ENCODE results near the gene CREB3. TPM values are rescaled to one million over a fixed set of nuclear protein-coding genes. Genes with fewer than 3 reads are reported as not detected.

Gene CREB3
- polyA plus RNA-seq, 2 of the 4 experiments (the other 2 are of a cell fraction) = 33.3 to 51.3 TPM

GRCh38 chr9:35708146-35708545 is 24.3 kb upstream of the CREB3 start:
- DNase-seq (ENCODE audit: low read depth in 1 of 2, low spot score in 1 of 2) (no peak), FAIRE-seq (no peak), ATAC-seq (no peak)
- TF ChIP-seq CEBPB (IDR thresholded peaks at IDR 0.05) = no peak
- no peak for TF ChIP-seq ZFP36 (IDR thresholded peaks at IDR 0.05; ENCODE audit: borderline replicate concordance, partially characterized antibody)
- TF ChIP-seq JUNB (IDR thresholded peaks at IDR 0.05) = no peak
- no peak for TF ChIP-seq RAD21 (conservative IDR thresholded peaks at IDR 0.05 in 1 of 2, IDR thresholded peaks at IDR 0.05 in 1 of 2)
- no peak for TF ChIP-seq MYC (IDR thresholded peaks at IDR 0.05; ENCODE audit: borderline replicate concordance, low read length)
- no peak for TF ChIP-seq HOXA7 (CRISPR knock-in tag; IDR thresholded peaks at IDR 0.05)
- no peak for TF ChIP-seq ZNF302 (CRISPR knock-in tag; IDR thresholded peaks at IDR 0.05)
- no peak for TF ChIP-seq CHD2 (IDR thresholded peaks at IDR 0.05; ENCODE audit: low read length, partially characterized antibody)
- TF ChIP-seq REST (IDR thresholded peaks at IDR 0.05) = no peak
- no peak for TF ChIP-seq SREBF2 (IDR thresholded peaks at IDR 0.05)
- no peak for TF ChIP-seq HES2 (IDR thresholded peaks at IDR 0.05)
- TF ChIP-seq FOSB (CRISPR knock-in tag; IDR thresholded peaks at IDR 0.05) = no peak
- POLR2A ChIA-PET = no interaction called here
- no peaks in the 10 kb centered on the region for H3K4me1 ChIP-seq
- CTCF ChIA-PET = interaction anchor here (1.5 to 32.5 kb wide), 3 partner anchors 4 to 28 kb away, joined by 4 to 758 read pairs (median 758); partner anchors contain the start of genes CREB3, TLN1 and TPM2
- no peak overlapping the region for H3K27ac ChIP-seq
- H3K4me3 ChIP-seq = no peak overlapping the region
- no peaks in the 10 kb centered on the region for H3K9me3 ChIP-seq
- WGBS (ENCODE audit: missing lambda C conversion rate) = 95% methylated on average over 4 of the region's 4 CpGs
- no peak overlapping the region for H3K4me2 ChIP-seq

- ATAC-seq = no peak
- DNase-seq (ENCODE audit: low read depth in 1 of 2, low spot score in 1 of 2) = no peak
- ChIA-PET CTCF (interaction anchor here (0.7 to 32.5 kb wide), 5 partner anchors 7 to 79 kb away, joined by 3 to 758 read pairs (median 5); partner anchors contain the start of genes ARHGEF39, CREB3, TLN1 and TPM2), POLR2A (interaction anchor here (1.0 kb wide), 1 partner anchor 21 kb away, joined by 3 read pairs; the partner anchor contains the start of genes CREB3 and TLN1)
- H3K4me1 ChIP-seq = no peaks in the 10 kb centered on the region
- H3K9me3 ChIP-seq = no peaks in the 10 kb centered on the region
- no peak overlapping the region for H3K4me3 ChIP-seq
- no peak for TF ChIP-seq TP53 (CRISPR knock-in tag; IDR thresholded peaks at IDR 0.05)
- no peak for TF ChIP-seq HOXA7 (CRISPR knock-in tag; IDR thresholded peaks at IDR 0.05)
- TF ChIP-seq CEBPB (IDR thresholded peaks at IDR 0.05) = no peak
- TF ChIP-seq ESRRA (IDR thresholded peaks at IDR 0.05; ENCODE audit: borderline replicate concordance, low read length) = no peak
- no peak for TF ChIP-seq EHMT2 (IDR thresholded peaks at IDR 0.05; ENCODE audit: low read depth)
- no peak for TF ChIP-seq MAFK (IDR thresholded peaks at IDR 0.05; ENCODE audit: partially characterized antibody)
- no peak for TF ChIP-seq MYC (IDR thresholded peaks at IDR 0.05; ENCODE audit: borderline replicate concordance, low read length)
- TF ChIP-seq BCL3 (IDR thresholded peaks at IDR 0.05) = no peak
- no peak for TF ChIP-seq ELK1 (IDR thresholded peaks at IDR 0.05; ENCODE audit: low read depth, low read length)
- TF ChIP-seq RNF2 (IDR thresholded peaks at IDR 0.05; ENCODE audit: borderline replicate concordance, low read depth) = no peak
- TF ChIP-seq EP300 (IDR thresholded peaks at IDR 0.05) = no peak
- WGBS (ENCODE audit: missing lambda C conversion rate) = 93% methylated on average over 7 of the region's 7 CpGs
- no peak overlapping the region for H3K4me2 ChIP-seq
- no peak for FAIRE-seq
- no peak overlapping the region for H3K27ac ChIP-seq
These were observed 21.5 kb upstream of the CREB3 start for GRCh38 chr9:35710818-35711500.

Measured in A549 (cell line).